Activated CD4-positive, alpha-beta T cell treated with anti-CD3 and anti-CD28 coated beads for 4 hours (primary cell): ENCODE data around the gene UBASH3A.

Source experiments
- DNase-seq, 2 donors: peaks; one replicate each; pipeline ENCODE4 v3.0.0-alpha.2; 2020

UBASH3A gene

GRCh38 chr21:42495765-42496119, 92.0 kb downstream of the UBASH3A start:
- no peak for DNase-seq

GRCh38 chr21:42496120-42496838, 92.6 kb downstream of the UBASH3A start, which contains the start of gene RSPH1:
TSS of gene RSPH1 (minus strand) at chr21:42496224. CDS start at chr21:42496186, 38 bp downstream.
- peak; percentile 99 for DNase-seq

GRCh38 chr21:42496839-42497202, 93.1 kb downstream of the UBASH3A start:
- DNase-seq: no peak
